CD14-positive monocyte (primary cell): Measurements from ENCODE around the gene TSPAN5. TPM values are rescaled to one million over a fixed set of nuclear protein-coding genes. Genes with fewer than 3 reads are reported as not detected.

Source experiments
- DNase-seq, 3 donors: peaks; one replicate each; pipeline ENCODE4 v3.0.0-alpha.2; 2011 to 2022
- H2AFZ ChIP-seq: 2 replicates; pipeline ENCODE4 v1.6.0; 2012; ENCODE audit warnings: mild to moderate bottlenecking, low read depth, low read length, inconsistent platforms; ENCODE audit not compliant: insufficient read depth, poor library complexity, severe bottlenecking
- H3K27ac ChIP-seq, 2 donors: 1 replicate in 1 of 2; 2 replicates in 1 of 2; pipeline ENCODE4 v1.5.1; 2012 to 2013; ENCODE audit warnings: low read length in 2 of 2, control low read depth in 1 of 2, inconsistent platforms in 1 of 2, low read depth in 1 of 2, mild to moderate bottlenecking in 1 of 2
- H3K27me3 ChIP-seq, 2 donors: one replicate each; pipeline versions ENCODE4 v1.6.0 to v1.6.1; 2011 to 2013; ENCODE audit warnings: low read length in 2 of 2; ENCODE audit not compliant: control insufficient read depth in 2 of 2, insufficient read depth in 2 of 2
- H3K36me3 ChIP-seq, 2 donors: replicated peaks in 1 of 2; 1 replicate in 1 of 2; 2 replicates in 1 of 2; pipeline versions ENCODE4 v1.5.1 to v1.6.1; 2012 to 2013; ENCODE audit warnings: low read length in 2 of 2, control low read depth in 1 of 2, inconsistent platforms in 1 of 2, mild to moderate bottlenecking in 1 of 2; ENCODE audit not compliant: insufficient read depth in 2 of 2, control insufficient read depth in 1 of 2
- H3K4me1 ChIP-seq, 2 donors: 1 replicate in 1 of 2; 2 replicates in 1 of 2; pipeline versions ENCODE4 v1.5.1 to v1.6.1; 2012 to 2013; ENCODE audit warnings: low read length in 2 of 2, control low read depth in 1 of 2, inconsistent platforms in 1 of 2, mild to moderate bottlenecking in 1 of 2, moderate library complexity in 1 of 2; ENCODE audit not compliant: insufficient read depth in 2 of 2, control insufficient read depth in 1 of 2
- H3K4me2 ChIP-seq: replicated peaks from 2 replicates; pipeline ENCODE3; 2012; ENCODE audit warnings: low read length, moderate library complexity, mild to moderate bottlenecking; ENCODE audit not compliant: poor library complexity, severe bottlenecking; ENCODE audit errors: extremely low read depth
- H3K4me3 ChIP-seq, 3 experiments: fragments of 200-600 bp in 1 of 3; sonication (generic) in 1 of 3; replicated peaks in 1 of 3; 1 replicate in 2 of 3; 2 replicates in 1 of 3; pipeline ENCODE4 v1.5.1; 2011 to 2013; ENCODE audit warnings: low read length in 3 of 3, mild to moderate bottlenecking in 3 of 3, control low read depth in 2 of 3, low read depth in 2 of 3, inconsistent platforms in 1 of 3, moderate library complexity in 1 of 3
- H3K79me2 ChIP-seq: 2 replicates; pipeline ENCODE4 v1.6.0; 2012; ENCODE audit warnings: mild to moderate bottlenecking, control low read depth, inconsistent platforms, low read length, moderate library complexity; ENCODE audit not compliant: insufficient read depth
- H3K9ac ChIP-seq: 2 replicates; pipeline ENCODE4 v1.6.0; 2017; ENCODE audit warnings: low read length, mild to moderate bottlenecking; ENCODE audit not compliant: insufficient read depth, poor library complexity, severe bottlenecking
- H3K9me3 ChIP-seq, 2 donors: replicated peaks in 1 of 2; 1 replicate in 1 of 2; 2 replicates in 1 of 2; pipeline versions ENCODE4 v1.5.1 to v1.6.1; 2012 to 2013; ENCODE audit warnings: low read length in 2 of 2, control low read depth in 1 of 2; ENCODE audit not compliant: control insufficient read depth in 1 of 2, insufficient read depth in 1 of 2
- H4K20me1 ChIP-seq: 2 replicates; pipeline ENCODE4 v1.6.0; 2012; ENCODE audit warnings: mild to moderate bottlenecking, low read length, control low read depth, moderate library complexity; ENCODE audit not compliant: insufficient read depth
- H3K27ac Mint-ChIP-seq, 7 donors: one replicate each; pipeline ENCODE4 v1.8.0; 2020; ENCODE audit warnings: mild to moderate bottlenecking in 7 of 7, mixed read lengths in 7 of 7, moderate library complexity in 6 of 7, inconsistent platforms in 2 of 7
- H3K27me3 Mint-ChIP-seq, 3 donors: one replicate each; pipeline ENCODE4 v1.8.0; 2021 to 2022; ENCODE audit warnings: low read depth in 3 of 3, mild to moderate bottlenecking in 3 of 3, mixed read lengths in 3 of 3, moderate library complexity in 3 of 3, inconsistent platforms in 1 of 3
- H3K36me3 Mint-ChIP-seq, 2 donors: one replicate each; pipeline ENCODE4 v1.8.0; 2020; ENCODE audit warnings: mixed read lengths in 2 of 2, inconsistent platforms in 1 of 2, mild to moderate bottlenecking in 1 of 2
- H3K4me1 Mint-ChIP-seq: one replicate; pipeline ENCODE4 v1.8.0; 2020; ENCODE audit warnings: mild to moderate bottlenecking, mixed read lengths
- H3K4me3 Mint-ChIP-seq, 2 donors: one replicate each; pipeline ENCODE4 v1.8.0; 2020; ENCODE audit warnings: mild to moderate bottlenecking in 2 of 2, mixed read lengths in 2 of 2, moderate library complexity in 1 of 2
- H3K9me3 Mint-ChIP-seq, 7 donors: one replicate each; pipeline ENCODE4 v1.8.0; 2020 to 2022; ENCODE audit warnings: mixed read lengths in 7 of 7, mild to moderate bottlenecking in 6 of 7, moderate library complexity in 6 of 7, inconsistent platforms in 2 of 7
- WGBS: methylation state at CpG from one replicate; pipeline ENCODE4 v1.1.5; 2013; ENCODE audit warnings: missing lambda C conversion rate; ENCODE audit not compliant: insufficient coverage; 5-methylcytosine and 5-hydroxymethylcytosine counted together
- intact Hi-C, 2 donors: fragments of 100-400 bp; cut with micrococcal nuclease; formaldehyde crosslinking; loops; one replicate each; pipeline versions ENCODE4 v1.15.0 to v1.15.1; 2023
- polyA plus RNA-seq, 3 donors: library from polyadenylated mRNA; depleted of rRNA in 1 of 3; unstranded in 2 of 3; stranded (reverse) in 1 of 3; fragments of 300-500 nt in 2 of 3; fragments of >200 nt in 1 of 3; fragmentation: Illumina TruSeq in 2 of 3; gene quantifications; 1 replicate in 2 of 3; 2 replicates in 1 of 3; pipeline ENCODE4 v1.2.3, GENCODE V29; 2012 to 2021
- TF ChIP-seq, protein P1 (sequence below): fragments of 200-600 bp; IDR thresholded peaks from one replicate; pipeline ENCODE4 v1.8.0; 2022; ENCODE audit warnings: antibody characterized with exemption, mild to moderate bottlenecking

TSPAN5 gene
- polyA plus RNA-seq, 3 donors, result 0.09 to 1.1 (median 0.13) TPM

DNA sequence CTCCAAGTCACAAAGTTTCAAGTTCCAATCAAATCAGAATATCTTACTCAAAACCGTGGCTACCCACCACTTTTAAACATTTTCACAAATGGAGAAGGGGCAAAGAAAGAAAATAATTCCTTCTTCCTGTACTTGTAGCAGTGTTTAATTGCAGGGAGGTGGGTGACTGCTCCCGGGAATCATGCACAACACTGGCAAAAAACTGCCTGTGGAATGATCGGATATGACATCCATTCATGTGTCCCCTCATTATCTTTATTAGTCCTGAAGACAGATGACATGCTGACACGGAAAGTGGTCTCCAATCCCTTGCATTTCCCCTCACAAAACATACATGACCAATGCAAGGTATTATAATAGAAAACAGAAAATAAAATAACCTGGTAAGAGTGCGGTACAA, 2.0 kb downstream of the TSPAN5 start:
- WGBS, result no CpG with 5 or more reads among the region's 5 CpGs
- H3K4me2 ChIP-seq, result no peak overlapping the region
- Mint-ChIP-seq H3K4me3 (peak overlapping the region in 1 of 2 donors; percentile 99), H3K36me3 (peaks cover 0 to 3% of the 10 kb centered on the region in 2 donors), H3K9me3 (peaks cover 0 to 6% (median 0%) of the 10 kb centered on the region in 7 donors), H3K4me1 (peaks cover 25% of the 10 kb centered on the region), H3K27ac (peak overlapping the region in 1 of 7 donors; percentile 31), H3K27me3 (peaks cover 38 to 48% (median 39%) of the 10 kb centered on the region in 3 donors)
- intact Hi-C loops, result no loop called here
- no peak overlapping the region for H3K9ac ChIP-seq
- no peaks in the 10 kb centered on the region for H4K20me1 ChIP-seq
- H3K9me3 ChIP-seq, result no peaks in the 10 kb centered on the region
- peaks cover 18 to 20% of the 10 kb centered on the region in 2 donors for H3K4me1 ChIP-seq
- peaks cover 28 to 41% of the 10 kb centered on the region in 2 donors for H3K27me3 ChIP-seq
- TF ChIP-seq, protein P1, sequence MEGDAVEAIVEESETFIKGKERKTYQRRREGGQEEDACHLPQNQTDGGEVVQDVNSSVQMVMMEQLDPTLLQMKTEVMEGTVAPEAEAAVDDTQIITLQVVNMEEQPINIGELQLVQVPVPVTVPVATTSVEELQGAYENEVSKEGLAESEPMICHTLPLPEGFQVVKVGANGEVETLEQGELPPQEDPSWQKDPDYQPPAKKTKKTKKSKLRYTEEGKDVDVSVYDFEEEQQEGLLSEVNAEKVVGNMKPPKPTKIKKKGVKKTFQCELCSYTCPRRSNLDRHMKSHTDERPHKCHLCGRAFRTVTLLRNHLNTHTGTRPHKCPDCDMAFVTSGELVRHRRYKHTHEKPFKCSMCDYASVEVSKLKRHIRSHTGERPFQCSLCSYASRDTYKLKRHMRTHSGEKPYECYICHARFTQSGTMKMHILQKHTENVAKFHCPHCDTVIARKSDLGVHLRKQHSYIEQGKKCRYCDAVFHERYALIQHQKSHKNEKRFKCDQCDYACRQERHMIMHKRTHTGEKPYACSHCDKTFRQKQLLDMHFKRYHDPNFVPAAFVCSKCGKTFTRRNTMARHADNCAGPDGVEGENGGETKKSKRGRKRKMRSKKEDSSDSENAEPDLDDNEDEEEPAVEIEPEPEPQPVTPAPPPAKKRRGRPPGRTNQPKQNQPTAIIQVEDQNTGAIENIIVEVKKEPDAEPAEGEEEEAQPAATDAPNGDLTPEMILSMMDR, result no peak
- no peak overlapping the region for H2AFZ ChIP-seq
- H3K36me3 ChIP-seq, result no peaks in the 10 kb centered on the region
- H3K4me3 ChIP-seq, result no peak overlapping the region
- H3K27ac ChIP-seq, result no peak overlapping the region
- DNase-seq, result no peak
- H3K79me2 ChIP-seq, result no peaks in the 10 kb centered on the region

DNA sequence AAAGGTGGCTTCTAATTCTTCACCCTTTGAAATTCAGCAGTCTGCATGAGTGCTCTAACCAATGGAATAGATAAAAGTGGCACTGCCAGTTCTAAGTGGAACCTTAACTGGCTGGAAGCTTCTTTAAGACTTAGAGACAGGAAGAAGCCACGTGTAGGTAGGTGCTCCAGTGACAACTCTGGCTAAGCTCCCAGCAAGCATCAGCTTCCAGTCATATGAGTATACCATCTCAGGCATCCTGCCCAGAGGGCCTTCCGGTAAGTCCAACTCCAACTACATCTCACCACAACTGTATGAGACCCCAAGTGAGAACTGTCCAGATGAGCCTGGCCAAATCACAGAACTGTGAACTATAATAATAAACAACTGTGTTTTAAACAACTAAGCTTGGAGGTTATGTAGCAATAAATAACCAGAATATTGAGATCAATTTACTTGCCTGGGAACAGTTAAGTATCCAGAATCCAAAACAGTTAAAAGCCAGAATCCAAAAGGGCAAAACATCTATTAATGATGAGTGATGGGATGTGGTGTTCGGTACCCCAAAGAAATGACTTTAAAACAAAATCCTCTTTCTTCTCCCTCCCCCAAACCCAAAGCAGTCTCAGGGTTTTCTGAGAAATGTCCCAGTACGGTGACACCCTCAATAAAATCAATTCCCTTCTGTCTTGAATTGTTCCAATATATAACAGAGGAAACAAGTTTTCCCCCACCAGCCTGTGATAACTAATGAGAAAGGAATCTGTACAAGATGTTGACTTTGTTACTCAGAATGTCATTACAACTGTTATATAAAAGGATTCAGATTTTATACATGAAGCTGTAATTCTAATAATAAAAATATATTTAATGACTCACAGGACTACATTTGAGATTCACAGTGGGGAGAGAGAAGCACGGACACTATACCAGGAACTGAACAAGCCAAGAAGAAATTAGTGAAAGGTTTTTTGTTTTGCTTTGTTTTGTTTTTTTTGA, 4.2 kb downstream of the TSPAN5 start:
- Mint-ChIP-seq H3K9me3 (peaks cover 0 to 7% (median under 1%) of the 10 kb centered on the region in 7 donors), H3K4me1 (peaks cover 17% of the 10 kb centered on the region), H3K27ac (no peak overlapping the region), H3K4me3 (no peak overlapping the region), H3K36me3 (peaks cover 0 to 3% of the 10 kb centered on the region in 2 donors), H3K27me3 (peaks cover 24 to 33% (median 27%) of the 10 kb centered on the region in 3 donors)
- Histone ChIP-seq H4K20me1 (no peaks in the 10 kb centered on the region), H3K79me2 (no peaks in the 10 kb centered on the region), H3K4me2 (no peak overlapping the region), H3K9ac (no peak overlapping the region), H3K4me3 (no peak overlapping the region), H3K4me1 (peaks cover 17 to 18% of the 10 kb centered on the region in 2 donors), H3K36me3 (no peaks in the 10 kb centered on the region), H2AFZ (no peak overlapping the region), H3K27ac (no peak overlapping the region), H3K9me3 (no peaks in the 10 kb centered on the region), H3K27me3 (peaks cover 20 to 30% of the 10 kb centered on the region in 2 donors)
- TF ChIP-seq, protein P1, result no peak
- intact Hi-C loops, result no loop called here
- WGBS, result 63% methylated on average over 1 of the region's 5 CpGs
- no peak for DNase-seq
